ENCODE data around the gene SIGLEC7. TPM values are rescaled to one million over a fixed set of nuclear protein-coding genes. Genes with fewer than 3 reads are reported as not detected.

The SIGLEC7 gene
- total and polyA plus RNA-seq, 2 donors from 2014 or later: 1.2 to 4.0 TPM

DNA sequence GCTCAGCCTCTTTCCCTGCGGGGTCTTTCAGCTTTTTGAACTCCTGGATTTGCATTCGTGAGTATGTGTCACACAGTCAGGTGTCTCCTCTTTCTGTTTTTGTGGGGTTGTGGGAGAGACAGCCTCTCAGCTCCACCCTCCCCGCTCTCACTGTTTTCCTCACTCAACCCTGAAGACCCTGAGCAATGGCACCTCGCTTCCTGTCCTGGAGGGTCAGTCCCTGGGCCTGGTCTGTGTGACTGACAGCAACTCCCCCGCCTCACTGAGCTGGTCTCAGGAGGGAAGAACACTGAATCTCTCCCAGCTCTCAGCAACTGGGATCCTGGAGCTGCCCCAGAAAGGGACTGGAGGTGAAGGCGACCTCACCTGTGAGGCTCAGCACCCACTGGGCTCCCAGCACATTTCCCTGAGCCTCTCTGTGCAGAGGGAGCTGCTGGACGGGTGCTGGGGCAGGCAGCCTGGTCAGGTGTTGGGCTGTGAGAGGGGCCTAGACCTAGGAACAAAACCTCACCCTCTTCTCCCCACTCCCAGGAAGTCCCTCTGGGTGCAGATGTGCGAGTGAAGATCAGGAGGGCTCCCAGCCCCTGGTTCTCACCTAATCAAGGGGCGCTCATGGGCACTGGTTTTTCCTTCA is 4.2 kb upstream of the SIGLEC7 start:
- no peak for FAIRE-seq
- no peaks in the 10 kb centered on the region for H3K36me3 ChIP-seq (ENCODE audit: control insufficient read depth in 2 of 3, insufficient read depth in 3 of 3, low read length in 3 of 3)
- intact Hi-C loops (cut with DNase I): no loop called here

DNA sequence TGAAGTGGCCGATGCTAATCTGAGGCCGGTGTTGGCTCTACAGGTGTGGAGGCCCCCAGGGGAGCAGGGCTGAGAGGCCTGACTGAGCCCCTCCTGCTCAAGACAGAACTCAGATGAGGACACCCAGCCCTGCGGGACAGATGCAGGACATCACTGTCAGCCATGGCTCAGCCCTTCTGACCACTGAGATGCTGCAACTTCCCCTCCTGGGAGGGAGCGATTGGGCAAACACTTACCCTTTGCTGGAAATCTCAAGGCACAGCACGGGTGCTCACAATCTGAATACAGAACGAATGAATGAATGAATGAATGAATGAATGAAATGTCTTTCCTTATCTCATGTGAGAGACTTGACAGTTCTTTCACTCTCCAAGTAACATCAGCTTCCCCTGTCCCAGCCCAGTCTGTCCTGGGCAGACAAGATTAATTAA is 3.5 kb upstream of the SIGLEC7 start:
- intact Hi-C loops (cut with DNase I): no loop called here
- H3K9ac ChIP-seq (ENCODE audit: low read length in 3 of 3): no peak overlapping the region
- TF ChIP-seq, protein P1, sequence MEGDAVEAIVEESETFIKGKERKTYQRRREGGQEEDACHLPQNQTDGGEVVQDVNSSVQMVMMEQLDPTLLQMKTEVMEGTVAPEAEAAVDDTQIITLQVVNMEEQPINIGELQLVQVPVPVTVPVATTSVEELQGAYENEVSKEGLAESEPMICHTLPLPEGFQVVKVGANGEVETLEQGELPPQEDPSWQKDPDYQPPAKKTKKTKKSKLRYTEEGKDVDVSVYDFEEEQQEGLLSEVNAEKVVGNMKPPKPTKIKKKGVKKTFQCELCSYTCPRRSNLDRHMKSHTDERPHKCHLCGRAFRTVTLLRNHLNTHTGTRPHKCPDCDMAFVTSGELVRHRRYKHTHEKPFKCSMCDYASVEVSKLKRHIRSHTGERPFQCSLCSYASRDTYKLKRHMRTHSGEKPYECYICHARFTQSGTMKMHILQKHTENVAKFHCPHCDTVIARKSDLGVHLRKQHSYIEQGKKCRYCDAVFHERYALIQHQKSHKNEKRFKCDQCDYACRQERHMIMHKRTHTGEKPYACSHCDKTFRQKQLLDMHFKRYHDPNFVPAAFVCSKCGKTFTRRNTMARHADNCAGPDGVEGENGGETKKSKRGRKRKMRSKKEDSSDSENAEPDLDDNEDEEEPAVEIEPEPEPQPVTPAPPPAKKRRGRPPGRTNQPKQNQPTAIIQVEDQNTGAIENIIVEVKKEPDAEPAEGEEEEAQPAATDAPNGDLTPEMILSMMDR (IDR thresholded peaks at IDR 0.05; ENCODE audit: borderline replicate concordance, extremely low read depth, insufficient read depth): no peak
- no peaks in the 10 kb centered on the region for H3K27me3 ChIP-seq (ENCODE audit: control insufficient read depth, insufficient read depth, low read length)
- H3K4me3 ChIP-seq (ENCODE audit: low read length in 3 of 3): no peak overlapping the region
- H3K36me3 ChIP-seq (ENCODE audit: control insufficient read depth in 2 of 3, insufficient read depth in 3 of 3, low read length in 3 of 3): no peaks in the 10 kb centered on the region
- no peaks in the 10 kb centered on the region for H3K4me1 ChIP-seq (ENCODE audit: control insufficient read depth in 2 of 3, insufficient read depth in 2 of 3, low read depth in 1 of 3, low read length in 3 of 3)
- H3K9me3 ChIP-seq (ENCODE audit: control insufficient read depth in 2 of 3, insufficient read depth in 1 of 3, low read length in 3 of 3): no peaks in the 10 kb centered on the region
- FAIRE-seq (no peak), DNase-seq (peak in 1 of 5 donors; percentile 61)
- peak overlapping the region in 1 of 2 donors; percentile 37 for H3K27ac ChIP-seq (ENCODE audit: low read depth in 2 of 2, low read length in 2 of 2)

More for the DNA sequence above, 4.2 kb upstream of the SIGLEC7 start:
- DNase-seq: no peak
- Histone ChIP-seq H3K9ac (ENCODE audit: low read length in 3 of 3) (no peak overlapping the region), H3K4me1 (ENCODE audit: control insufficient read depth in 2 of 3, insufficient read depth in 2 of 3, low read depth in 1 of 3, low read length in 3 of 3) (no peaks in the 10 kb centered on the region), H3K4me3 (ENCODE audit: low read length in 3 of 3) (no peak overlapping the region), H3K9me3 (ENCODE audit: control insufficient read depth in 2 of 3, insufficient read depth in 1 of 3, low read length in 3 of 3) (no peaks in the 10 kb centered on the region), H3K27ac (ENCODE audit: low read depth in 2 of 2, low read length in 2 of 2) (no peak overlapping the region), H3K27me3 (ENCODE audit: control insufficient read depth, insufficient read depth, low read length) (no peaks in the 10 kb centered on the region)
- TF ChIP-seq, protein P1 (IDR thresholded peaks at IDR 0.05; ENCODE audit: borderline replicate concordance, extremely low read depth, insufficient read depth): no peak

DNA sequence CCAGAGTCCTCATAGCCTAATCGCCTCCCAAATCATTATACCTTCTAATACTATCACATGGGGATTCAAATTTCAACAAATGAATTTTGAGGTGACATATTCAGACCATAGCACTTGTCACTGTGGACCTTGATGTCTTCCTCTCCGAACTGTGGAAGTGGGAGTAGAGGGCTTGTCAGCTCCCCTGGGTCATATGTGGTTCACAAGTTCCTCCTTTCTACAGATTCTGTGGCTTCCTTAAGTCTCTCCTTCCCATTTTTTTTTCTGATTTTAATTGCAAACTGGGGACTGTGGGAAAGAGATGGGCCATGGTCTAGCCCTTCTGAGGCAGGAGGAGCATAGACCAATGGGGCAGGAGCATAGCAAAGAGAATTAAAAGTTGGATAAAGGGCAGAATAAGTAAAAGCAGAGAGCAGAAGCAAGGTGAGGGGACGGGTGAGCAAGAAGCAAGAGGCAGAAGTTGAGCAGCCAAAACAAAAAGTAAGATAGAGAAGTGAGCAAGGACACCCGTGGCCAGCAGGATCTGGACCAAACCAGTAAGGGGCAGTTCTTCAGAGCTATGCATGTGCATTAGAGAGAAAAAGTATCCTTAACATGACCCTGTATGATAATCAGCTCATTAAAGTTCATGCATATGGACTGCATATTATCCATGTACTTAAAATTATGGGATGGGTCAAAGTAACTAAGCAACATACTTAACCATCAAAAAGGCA is 2.6 kb upstream of the SIGLEC7 start:
- intact Hi-C loops (cut with DNase I): no loop called here
- Histone ChIP-seq H3K4me1 (ENCODE audit: control insufficient read depth in 2 of 3, insufficient read depth in 2 of 3, low read depth in 1 of 3, low read length in 3 of 3) (no peaks in the 10 kb centered on the region), H3K9ac (ENCODE audit: low read length in 3 of 3) (no peak overlapping the region), H3K36me3 (ENCODE audit: control insufficient read depth in 2 of 3, insufficient read depth in 3 of 3, low read length in 3 of 3) (no peaks in the 10 kb centered on the region), H3K9me3 (ENCODE audit: control insufficient read depth in 2 of 3, insufficient read depth in 1 of 3, low read length in 3 of 3) (no peaks in the 10 kb centered on the region), H3K27ac (ENCODE audit: low read depth in 2 of 2, low read length in 2 of 2) (peak overlapping the region in 1 of 2 donors; percentile 37), H3K4me3 (ENCODE audit: low read length in 3 of 3) (no peak overlapping the region), H3K27me3 (ENCODE audit: control insufficient read depth, insufficient read depth, low read length) (no peaks in the 10 kb centered on the region)
- TF ChIP-seq, protein P1 (IDR thresholded peaks at IDR 0.05; ENCODE audit: borderline replicate concordance, extremely low read depth, insufficient read depth): no peak
- no peak for FAIRE-seq
- DNase-seq: no peak
